SK-N-SH treated with all-trans-retinoic acid at 6 μM for 48 hours (cell line): ENCODE data around the gene SPECC1L.
A peak's percentile ranks its signal among the peaks of the same experiment; 100 is the strongest.

Experiments used
- CREB5 ChIP-seq: fragments of 250-450 bp; sonication (Bioruptor Pico); IDR thresholded peaks from 2 replicates; pipeline ENCODE4 v1.5.1; 2020; ENCODE audit warnings: low read depth, mild to moderate bottlenecking, moderate library complexity
- CSRNP3 ChIP-seq: fragments of 250-450 bp; sonication (Bioruptor Pico); IDR thresholded peaks from 2 replicates; pipeline ENCODE4 v1.5.1; 2021; ENCODE audit warnings: mild to moderate bottlenecking, moderate library complexity
- GLIS3 ChIP-seq: fragments of 250-450 bp; sonication (Bioruptor Pico); IDR thresholded peaks from 2 replicates; pipeline ENCODE4 v1.5.0; 2020; ENCODE audit warnings: mild to moderate bottlenecking, moderate library complexity
- PPARA ChIP-seq: fragments of 250-450 bp; sonication (Bioruptor Pico); IDR thresholded peaks from 2 replicates; pipeline ENCODE4 v1.5.0; 2020; ENCODE audit warnings: mild to moderate bottlenecking, borderline replicate concordance
- RARB ChIP-seq: fragments of 250-450 bp; sonication (Bioruptor Pico); IDR thresholded peaks from 2 replicates; pipeline ENCODE4 v1.8.0; 2021; ENCODE audit warnings: mild to moderate bottlenecking, moderate library complexity
- SNAI2 ChIP-seq: fragments of 250-450 bp; sonication (Bioruptor Pico); IDR thresholded peaks from 2 replicates; pipeline ENCODE4 v1.5.0; 2020; ENCODE audit warnings: mild to moderate bottlenecking, moderate library complexity
- TOX ChIP-seq: fragments of 250-450 bp; sonication (Bioruptor Pico); IDR thresholded peaks from 2 replicates; pipeline ENCODE4 v1.8.0; 2021; ENCODE audit warnings: mild to moderate bottlenecking, moderate library complexity, borderline replicate concordance
- ZFP3 ChIP-seq: fragments of 250-450 bp; sonication (Bioruptor Pico); IDR thresholded peaks from 2 replicates; pipeline ENCODE4 v1.5.0; 2020; ENCODE audit warnings: mild to moderate bottlenecking, moderate library complexity
- ZFP30 ChIP-seq: fragments of 450-650 bp; formaldehyde crosslinking; IDR thresholded peaks from 2 replicates; pipeline ENCODE4 v1.5.0; 2022; ENCODE audit warnings: mild to moderate bottlenecking, moderate library complexity
- ZNF565 ChIP-seq: fragments of 450-650 bp; formaldehyde crosslinking; conservative IDR thresholded peaks from 2 replicates; pipeline ENCODE4 v1.5.0; 2020; ENCODE audit warnings: low read depth, mild to moderate bottlenecking, moderate library complexity
- ZNF70 ChIP-seq: fragments of 450-650 bp; formaldehyde crosslinking; IDR thresholded peaks from 2 replicates; pipeline ENCODE4 v1.5.0; 2020; ENCODE audit warnings: mild to moderate bottlenecking, moderate library complexity
- ZNF8 ChIP-seq: fragments of 450-650 bp; formaldehyde crosslinking; IDR thresholded peaks from 2 replicates; pipeline ENCODE4 v1.5.0; 2020; ENCODE audit warnings: mild to moderate bottlenecking, moderate library complexity
- TF ChIP-seq, protein P1 (sequence below): fragments of 250-450 bp; sonication (Bioruptor Pico); IDR thresholded peaks from 2 replicates; pipeline ENCODE4 v1.8.0; 2020; ENCODE audit warnings: mild to moderate bottlenecking, moderate library complexity, borderline replicate concordance
- TF ChIP-seq, protein P2 (sequence below): fragments of 250-450 bp; sonication (Bioruptor Pico); IDR thresholded peaks from 2 replicates; pipeline ENCODE4 v1.5.0; 2020; ENCODE audit warnings: mild to moderate bottlenecking, moderate library complexity

DNA sequence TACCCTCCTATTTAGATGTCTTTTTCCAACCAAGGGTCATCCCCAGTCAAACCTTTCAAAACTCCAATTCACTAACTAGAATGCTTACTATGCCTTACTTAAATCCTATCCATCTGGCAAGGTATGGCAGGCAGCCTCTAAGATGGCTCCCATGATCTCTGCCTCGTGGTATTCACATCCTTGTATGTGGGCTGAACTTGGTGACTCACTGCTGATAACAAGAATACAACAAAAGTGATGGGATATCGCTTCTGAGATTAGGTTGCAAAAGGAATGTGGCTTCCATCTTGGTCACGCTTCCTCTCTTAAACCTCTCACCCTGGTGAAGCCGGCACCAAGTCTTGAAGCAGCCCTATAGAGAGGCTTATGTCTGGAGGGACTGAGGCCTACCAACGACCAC is 194.9 kb downstream of the SPECC1L start:
- TF ChIP-seq, protein P1, sequence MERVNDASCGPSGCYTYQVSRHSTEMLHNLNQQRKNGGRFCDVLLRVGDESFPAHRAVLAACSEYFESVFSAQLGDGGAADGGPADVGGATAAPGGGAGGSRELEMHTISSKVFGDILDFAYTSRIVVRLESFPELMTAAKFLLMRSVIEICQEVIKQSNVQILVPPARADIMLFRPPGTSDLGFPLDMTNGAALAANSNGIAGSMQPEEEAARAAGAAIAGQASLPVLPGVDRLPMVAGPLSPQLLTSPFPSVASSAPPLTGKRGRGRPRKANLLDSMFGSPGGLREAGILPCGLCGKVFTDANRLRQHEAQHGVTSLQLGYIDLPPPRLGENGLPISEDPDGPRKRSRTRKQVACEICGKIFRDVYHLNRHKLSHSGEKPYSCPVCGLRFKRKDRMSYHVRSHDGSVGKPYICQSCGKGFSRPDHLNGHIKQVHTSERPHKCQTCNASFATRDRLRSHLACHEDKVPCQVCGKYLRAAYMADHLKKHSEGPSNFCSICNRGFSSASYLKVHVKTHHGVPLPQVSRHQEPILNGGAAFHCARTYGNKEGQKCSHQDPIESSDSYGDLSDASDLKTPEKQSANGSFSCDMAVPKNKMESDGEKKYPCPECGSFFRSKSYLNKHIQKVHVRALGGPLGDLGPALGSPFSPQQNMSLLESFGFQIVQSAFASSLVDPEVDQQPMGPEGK (CRISPR knock-in tag): no peak
- TF ChIP-seq ZFP30 (CRISPR knock-in tag) (no peak), ZNF8 (CRISPR knock-in tag) (no peak), RARB (CRISPR knock-in tag) (no peak), ZNF70 (no peak), ZFP3 (CRISPR knock-in tag) (peak; percentile 69; the same call in 1 of the 2 replicates), TOX (CRISPR knock-in tag) (no peak), CREB5 (CRISPR knock-in tag) (0 out of 2 replicates have a peak, but pooled peaks have one; percentile 21), SNAI2 (CRISPR knock-in tag) (peak; percentile 75; the same call in 1 of the 2 replicates), CSRNP3 (no peak), ZNF565 (CRISPR knock-in tag) (no peak), GLIS3 (CRISPR knock-in tag) (no peak), PPARA (no peak)
- TF ChIP-seq, protein P2, sequence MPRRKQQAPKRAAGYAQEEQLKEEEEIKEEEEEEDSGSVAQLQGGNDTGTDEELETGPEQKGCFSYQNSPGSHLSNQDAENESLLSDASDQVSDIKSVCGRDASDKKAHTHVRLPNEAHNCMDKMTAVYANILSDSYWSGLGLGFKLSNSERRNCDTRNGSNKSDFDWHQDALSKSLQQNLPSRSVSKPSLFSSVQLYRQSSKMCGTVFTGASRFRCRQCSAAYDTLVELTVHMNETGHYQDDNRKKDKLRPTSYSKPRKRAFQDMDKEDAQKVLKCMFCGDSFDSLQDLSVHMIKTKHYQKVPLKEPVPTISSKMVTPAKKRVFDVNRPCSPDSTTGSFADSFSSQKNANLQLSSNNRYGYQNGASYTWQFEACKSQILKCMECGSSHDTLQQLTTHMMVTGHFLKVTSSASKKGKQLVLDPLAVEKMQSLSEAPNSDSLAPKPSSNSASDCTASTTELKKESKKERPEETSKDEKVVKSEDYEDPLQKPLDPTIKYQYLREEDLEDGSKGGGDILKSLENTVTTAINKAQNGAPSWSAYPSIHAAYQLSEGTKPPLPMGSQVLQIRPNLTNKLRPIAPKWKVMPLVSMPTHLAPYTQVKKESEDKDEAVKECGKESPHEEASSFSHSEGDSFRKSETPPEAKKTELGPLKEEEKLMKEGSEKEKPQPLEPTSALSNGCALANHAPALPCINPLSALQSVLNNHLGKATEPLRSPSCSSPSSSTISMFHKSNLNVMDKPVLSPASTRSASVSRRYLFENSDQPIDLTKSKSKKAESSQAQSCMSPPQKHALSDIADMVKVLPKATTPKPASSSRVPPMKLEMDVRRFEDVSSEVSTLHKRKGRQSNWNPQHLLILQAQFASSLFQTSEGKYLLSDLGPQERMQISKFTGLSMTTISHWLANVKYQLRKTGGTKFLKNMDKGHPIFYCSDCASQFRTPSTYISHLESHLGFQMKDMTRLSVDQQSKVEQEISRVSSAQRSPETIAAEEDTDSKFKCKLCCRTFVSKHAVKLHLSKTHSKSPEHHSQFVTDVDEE (CRISPR knock-in tag): no peak
